Left colon (tissue), 2 donors: ENCODE data around the gene FGFR4. TPM values are rescaled to one million over a fixed set of nuclear protein-coding genes. Genes with fewer than 3 reads are reported as not detected.

Source experiments
- ATAC-seq: fragments of 200-7000 bp; cut with Tn5 transposase; one replicate; pipeline ENCODE4 v1.9.1; 2020; ENCODE audit warnings: mild to moderate bottlenecking, moderate library complexity
- DNase-seq, 2 donors: peaks; one replicate each; pipeline ENCODE4 v3.0.0-alpha.2; 2020
- intact Hi-C, 2 donors: fragments of 100-400 bp; cut with DNase I in 1 of 2; cut with micrococcal nuclease in 1 of 2; formaldehyde crosslinking; loops; one replicate each; pipeline versions ENCODE4 v1.11.2 to v1.14.0; 2022; cut with DNase I, micrococcal nuclease
- total RNA-seq, 2 donors: library from RNA; stranded (reverse); fragmentation: NEBNext Ultra II Directional; extraction: Animal tissue kit (Norgen Biotek cat#: 25700); gene quantifications; one replicate each; pipeline ENCODE4 v1.2.1, GENCODE V29; 2021
- donor health status: DM: no; HTN: no; CAD: no.
- donor health status: DM: yes; HTN: yes; CAD: no.

Gene FGFR4
- total RNA-seq, 2 donors from 2014 or later, result 43.3 to 56.1 TPM

- intact Hi-C loops, result no loop called here
- DNase-seq (no peak), ATAC-seq (no peak)
Measured at GRCh38 chr5:177146891-177147638, 60.4 kb downstream of the FGFR4 start.

Other genes starting within 250 kb of the FGFR4 start
- gene HK3, start 187.6 kb upstream of the FGFR4 start, total RNA-seq, result 1 to 10 TPM; 1.3 to 4.4 TPM
- 10 to 100 TPM; 33.1 to 33.3 TPM for gene UIMC1, start 80.1 kb upstream of the FGFR4 start, total RNA-seq
- 10 to 100 TPM; 10.9 to 12.6 TPM for gene ZNF346, start 64.2 kb upstream of the FGFR4 start, total RNA-seq
- gene NSD1, start 46.9 kb downstream of the FGFR4 start, total RNA-seq, result 10 to 100 TPM; 55.6 to 65.8 TPM
- 10 to 100 TPM; 30.4 to 34.5 TPM for gene RAB24, start 216.8 kb downstream of the FGFR4 start, total RNA-seq
- 100 to 1,000 TPM; 263 to 276 TPM for gene PRELID1, start 216.9 kb downstream of the FGFR4 start, total RNA-seq
- gene MXD3, start 225.0 kb downstream of the FGFR4 start, total RNA-seq, result 10 to 100 TPM in 1 of 2 donors, 1 to 10 TPM in 1; 8.3 to 12.9 TPM